Measurements from ENCODE around the gene GPR42. TPM values are rescaled to one million over a fixed set of nuclear protein-coding genes. Genes with fewer than 3 reads are reported as not detected.

GPR42 gene
- not detected for total RNA-seq

DNA sequence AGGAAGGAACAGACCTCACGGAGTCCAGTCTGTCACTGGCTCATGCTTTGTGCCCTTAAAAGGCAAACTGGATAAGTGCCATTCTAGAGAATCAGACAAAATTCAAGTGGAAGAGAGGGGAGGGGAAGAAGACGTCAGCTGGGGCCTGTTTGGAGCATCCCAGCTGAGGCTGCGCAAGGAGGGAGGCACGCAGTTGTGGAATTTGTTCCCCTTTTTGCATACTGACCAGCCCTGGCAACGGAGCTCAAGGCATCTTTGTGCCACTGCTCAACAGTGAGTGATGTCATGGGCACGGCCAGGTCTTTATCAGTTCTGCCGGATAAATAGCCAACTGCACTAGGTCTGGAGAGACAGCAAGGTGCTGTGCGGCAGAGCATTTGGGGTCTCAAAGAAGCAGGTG is at the start of gene GPR42:
Gene GPR42, plus strand, starts transcription at position 347 of the 400 bp plus-strand sequence. CDS start 292 bp downstream, outside the sequence.

DNA sequence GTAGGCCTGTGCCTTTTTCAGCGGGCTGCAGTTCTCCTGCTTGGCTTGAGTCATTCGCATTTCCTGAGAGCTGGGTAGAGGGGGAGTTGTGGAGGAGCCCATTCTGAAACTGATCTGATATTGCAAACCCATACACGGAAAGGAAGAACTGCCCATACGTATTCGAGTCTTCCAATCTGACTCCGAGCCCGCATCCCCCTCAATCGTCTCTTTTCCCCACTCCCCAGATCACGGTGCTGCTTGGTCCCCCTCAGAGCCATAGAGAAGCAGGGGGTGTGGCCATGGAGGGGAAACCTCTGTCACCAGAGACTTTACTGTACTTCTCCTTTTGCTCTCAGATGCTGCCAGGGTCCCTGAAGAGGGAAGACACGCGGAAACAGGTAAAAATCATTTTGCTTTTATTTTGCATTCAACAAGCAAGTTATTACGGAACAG is 42.0 kb upstream of the GPR42 start, which contains the start of gene CD22:
Gene CD22, plus strand, starts transcription at position 337 of the 435 bp plus-strand sequence. CDS start 2,854 bp downstream, outside the sequence.

GRCh38 chr19:35347171-35347929 is 23.5 kb upstream of the GPR42 start, which contains the start of gene FFAR1:
FFAR1 (plus strand) TSS chr19:35347902; CDS start chr19:35351552, 3,650 bp downstream.

DNA sequence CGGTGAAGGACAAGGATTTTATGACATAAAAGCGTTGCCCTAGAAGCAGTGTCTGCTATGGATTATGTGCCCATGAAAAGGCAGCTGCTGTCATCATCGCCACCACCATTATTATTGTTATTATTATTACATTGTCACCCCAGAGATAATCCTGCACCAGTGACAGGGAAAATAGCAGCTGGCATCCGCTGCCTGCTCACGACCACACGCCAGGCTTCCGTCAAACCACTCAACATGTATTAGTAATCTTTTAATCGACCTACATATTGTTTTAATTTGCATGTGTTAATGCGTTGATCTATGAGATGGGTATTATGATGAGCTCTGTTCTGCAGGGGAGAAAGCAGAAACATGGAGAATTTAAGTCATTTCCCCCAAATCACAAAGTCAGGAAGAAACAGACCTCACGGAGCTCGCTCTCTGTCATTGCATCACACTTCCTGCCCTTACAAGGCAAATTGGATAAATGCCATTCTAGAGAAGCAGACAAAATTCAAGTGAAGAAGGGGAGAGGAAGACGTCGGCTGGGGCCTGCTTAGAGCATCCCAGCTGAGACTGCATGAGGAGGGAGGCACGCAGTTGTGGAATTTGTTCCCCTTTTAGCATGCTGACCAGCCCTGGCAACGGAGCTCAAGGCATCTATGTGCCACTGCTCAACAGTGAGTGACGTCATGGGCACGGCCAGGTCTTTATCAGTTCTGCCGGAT is 12.8 kb upstream of the GPR42 start, which contains the start of gene FFAR3:
Gene FFAR3, plus strand, starts transcription at position 594 of the 707 bp plus-strand sequence. CDS start 431 bp downstream, outside the sequence.

Small RNAs within 50 kb of the gene (microRNA-seq; reads per million reads assigned to microRNA genes)
- gene MIR5196 (ENCODE audit: borderline microRNAs expressed, borderline replicate concordance) = not detected

Other genes starting within 250 kb of the GPR42 start
- 1 to 10 TPM; 1.0 TPM for gene LGI4, start 236.0 kb upstream of the GPR42 start, total RNA-seq
- 1 to 10 TPM; 4.5 to 6.3 TPM for gene FXYD1, start 232.2 kb upstream of the GPR42 start, total RNA-seq
- 10 to 100 TPM; 20.4 to 22.1 TPM for gene FXYD7, start 227.8 kb upstream of the GPR42 start, total RNA-seq
- gene FXYD5, start 216.3 kb upstream of the GPR42 start, total RNA-seq = 100 to 1,000 TPM; 732 to 764 TPM
- not detected for gene FAM187B, start 142.3 kb upstream of the GPR42 start, total RNA-seq
- gene LSR, start 122.1 kb upstream of the GPR42 start, total RNA-seq = 10 to 100 TPM; 18.5 to 20.1 TPM
- 100 to 1,000 TPM; 187 TPM for gene USF2, start 102.1 kb upstream of the GPR42 start, total RNA-seq
- 1 to 10 TPM in 1 of 2 experiments, under 1 TPM in 1; 0.60 to 1.1 TPM for gene HAMP, start 88.5 kb upstream of the GPR42 start, total RNA-seq
- under 1 TPM in 1 of 2 experiments, not detected in 1; 0.14 TPM for gene MAG, start 78.9 kb upstream of the GPR42 start, total RNA-seq
- under 1 TPM; 0.24 to 0.50 TPM for gene CD22, start 41.9 kb upstream of the GPR42 start, total RNA-seq
- gene FFAR1, start 23.2 kb upstream of the GPR42 start, total RNA-seq = not detected
- gene FFAR3, start 12.6 kb upstream of the GPR42 start, total RNA-seq = not detected
- gene FFAR2, start 77.2 kb downstream of the GPR42 start, total RNA-seq = not detected
- not detected for gene KRTDAP, start 119.4 kb downstream of the GPR42 start, total RNA-seq
- gene DMKN, start 142.6 kb downstream of the GPR42 start, total RNA-seq = not detected
- gene SBSN, start 157.2 kb downstream of the GPR42 start, total RNA-seq = not detected
- not detected for gene GAPDHS, start 162.4 kb downstream of the GPR42 start, total RNA-seq
- gene TMEM147, start 174.6 kb downstream of the GPR42 start, total RNA-seq = 10 to 100 TPM; 46.0 to 46.8 TPM
- gene ATP4A, start 192.6 kb downstream of the GPR42 start, total RNA-seq = not detected
- gene PMIS2, start 215.1 kb downstream of the GPR42 start, total RNA-seq = not detected
- 10 to 100 TPM; 41.8 to 48.0 TPM for gene HAUS5, start 241.7 kb downstream of the GPR42 start, total RNA-seq